ENCODE results near the gene DIS3L2.
"Not testable (repeated sequence)": the region's sequence is repeated elsewhere in the genome, so short reads cannot be mapped to it uniquely, and the experiment has no call there.

- not testable (repeated sequence) for TF ChIP-seq FOXP1 (CRISPR knock-in tag; IDR thresholded peaks at IDR 0.05; ENCODE audit: borderline replicate concordance); CTCF (IDR thresholded peaks at IDR 0.05)
These were observed 376.7 kb downstream of the DIS3L2 start for GRCh38 chr2:232338094-232338758.

Measured in WTC11 (cell line).